Measurements from ENCODE around the gene ZBTB24. TPM values are rescaled to one million over a fixed set of nuclear protein-coding genes. Genes with fewer than 3 reads are reported as not detected.

ZBTB24 gene
- total and polyA plus RNA-seq, 12 donors = 1.1 to 4.0 (median 3.0) TPM

- TF ChIP-seq, protein P1, sequence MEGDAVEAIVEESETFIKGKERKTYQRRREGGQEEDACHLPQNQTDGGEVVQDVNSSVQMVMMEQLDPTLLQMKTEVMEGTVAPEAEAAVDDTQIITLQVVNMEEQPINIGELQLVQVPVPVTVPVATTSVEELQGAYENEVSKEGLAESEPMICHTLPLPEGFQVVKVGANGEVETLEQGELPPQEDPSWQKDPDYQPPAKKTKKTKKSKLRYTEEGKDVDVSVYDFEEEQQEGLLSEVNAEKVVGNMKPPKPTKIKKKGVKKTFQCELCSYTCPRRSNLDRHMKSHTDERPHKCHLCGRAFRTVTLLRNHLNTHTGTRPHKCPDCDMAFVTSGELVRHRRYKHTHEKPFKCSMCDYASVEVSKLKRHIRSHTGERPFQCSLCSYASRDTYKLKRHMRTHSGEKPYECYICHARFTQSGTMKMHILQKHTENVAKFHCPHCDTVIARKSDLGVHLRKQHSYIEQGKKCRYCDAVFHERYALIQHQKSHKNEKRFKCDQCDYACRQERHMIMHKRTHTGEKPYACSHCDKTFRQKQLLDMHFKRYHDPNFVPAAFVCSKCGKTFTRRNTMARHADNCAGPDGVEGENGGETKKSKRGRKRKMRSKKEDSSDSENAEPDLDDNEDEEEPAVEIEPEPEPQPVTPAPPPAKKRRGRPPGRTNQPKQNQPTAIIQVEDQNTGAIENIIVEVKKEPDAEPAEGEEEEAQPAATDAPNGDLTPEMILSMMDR (IDR thresholded peaks at IDR 0.05) = no peak
Measured at GRCh38 chr6:109491207-109491938, 8.4 kb upstream of the ZBTB24 start.

DNA sequence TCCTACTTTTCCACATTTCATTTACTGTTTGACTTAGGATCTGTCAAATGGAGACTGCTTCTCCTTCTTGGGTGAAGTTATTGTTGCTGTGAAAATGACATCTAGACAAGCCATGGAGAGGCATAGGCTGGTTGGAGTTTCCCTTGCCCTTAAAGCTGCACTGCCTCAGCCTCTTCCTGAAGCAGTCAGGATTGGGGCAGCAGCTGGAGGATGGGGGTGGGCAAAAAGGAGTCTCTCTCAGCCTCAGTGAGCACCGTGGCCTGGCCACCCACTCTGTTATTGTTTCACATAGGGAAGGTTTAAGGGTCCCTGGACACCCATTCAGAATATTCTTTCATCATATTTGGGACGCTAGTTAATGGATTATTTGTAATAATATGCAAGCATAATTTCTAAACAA, 7.7 kb upstream of the ZBTB24 start:
- H3K36me3 ChIP-seq = no peaks in the 10 kb centered on the region
- H3K4me1 ChIP-seq = no peaks in the 10 kb centered on the region
- H3K27me3 ChIP-seq = no peaks in the 10 kb centered on the region
- TF ChIP-seq, protein P1 (IDR thresholded peaks at IDR 0.05) = no peak
- intact Hi-C loops (cut with DNase I) = no loop called here
- no peak overlapping the region for H3K27ac ChIP-seq
- 67 to 72% methylated on average over 2 of the region's 2 CpGs for WGBS, 2 donors
- no peak for ATAC-seq
- H3K9me3 ChIP-seq = no peaks in the 10 kb centered on the region
- no peak for DNase-seq
- H3K4me3 ChIP-seq = no peak overlapping the region

More at GRCh38 chr6:109491207-109491938, 8.4 kb upstream of the ZBTB24 start:
- Histone ChIP-seq H3K27ac (no peak overlapping the region), H3K4me3 (no peak overlapping the region), H3K9me3 (no peaks in the 10 kb centered on the region), H3K36me3 (no peaks in the 10 kb centered on the region), H3K4me1 (no peaks in the 10 kb centered on the region), H3K27me3 (no peaks in the 10 kb centered on the region)
- ATAC-seq = peak in 1 of 8 donors; percentile 34
- 50 to 57% methylated on average over 5 of the region's 5 CpGs for WGBS, 2 donors
- DNase-seq = no peak
- intact Hi-C loops (cut with DNase I) = no loop called here

GRCh38 chr6:109488001-109488400, 5.0 kb upstream of the ZBTB24 start:
- no peak overlapping the region for H3K27ac ChIP-seq
- H3K27me3 ChIP-seq = no peaks in the 10 kb centered on the region
- no peaks in the 10 kb centered on the region for H3K36me3 ChIP-seq
- ATAC-seq = no peak
- DNase-seq = no peak
- no peaks in the 10 kb centered on the region for H3K9me3 ChIP-seq
- H3K4me1 ChIP-seq = peaks cover 0 to 7% (median 0%) of the 10 kb centered on the region in 9 donors
- intact Hi-C loops (cut with DNase I) = loop anchor here in 2 of 10 donors (10.0 kb wide), 2 partner anchors 103 to 1533 kb away; partner anchors contain the start of genes CD164 (in 1 of the 2) and SEC63 (in 1 of the 2)
- TF ChIP-seq, protein P1 (IDR thresholded peaks at IDR 0.05) = no peak
- H3K4me3 ChIP-seq = no peak overlapping the region

DNA sequence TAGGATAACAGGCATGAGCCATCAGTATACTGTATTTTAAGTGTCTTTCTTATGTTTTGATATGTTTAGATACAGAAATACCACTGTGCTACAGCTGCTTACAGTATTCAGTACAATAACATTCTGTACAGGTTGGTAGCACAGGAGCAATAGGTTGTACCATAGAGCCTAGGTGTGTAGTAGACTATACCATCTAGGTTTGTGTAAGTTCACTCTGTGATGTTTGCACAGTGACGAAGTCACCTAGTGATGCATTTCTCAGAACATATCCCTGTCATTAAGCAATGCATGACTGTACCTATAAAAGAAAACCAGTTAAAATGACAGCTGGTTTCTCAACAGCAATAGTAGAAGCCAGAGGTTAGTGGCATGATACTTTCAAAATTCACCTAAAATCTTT, 3.0 kb upstream of the ZBTB24 start:
- 91 to 92% methylated on average over 1 of the region's 1 CpG for WGBS, 2 donors
- ATAC-seq = no peak

More for the DNA sequence above, 3.0 kb upstream of the ZBTB24 start:
- H3K9me3 ChIP-seq = no peaks in the 10 kb centered on the region
- H3K4me3 ChIP-seq = no peak overlapping the region
- peaks cover 0 to 9% (median 0%) of the 10 kb centered on the region in 9 donors for H3K36me3 ChIP-seq
- H3K4me1 ChIP-seq = peaks cover 4 to 23% (median 16%) of the 10 kb centered on the region in 9 donors
- intact Hi-C loops (cut with DNase I) = loop anchor here in 2 of 10 donors (10.0 kb wide), 2 partner anchors 101 to 1531 kb away; partner anchors contain the start of genes CD164 (in 1 of the 2) and SEC63 (in 1 of the 2)
- DNase-seq = no peak
- TF ChIP-seq, protein P1 (IDR thresholded peaks at IDR 0.05) = no peak
- H3K27ac ChIP-seq = no peak overlapping the region
- H3K27me3 ChIP-seq = no peaks in the 10 kb centered on the region
